Left forelimb (tissue), 1 donor: ENCODE results near the gene SLX4IP.

ENCODE experiments used
- DNase-seq: peaks from one replicate; pipeline ENCODE4 v3.0.0-alpha.2; 2018; ENCODE audit warnings: low spot score

Gene SLX4IP

DNA sequence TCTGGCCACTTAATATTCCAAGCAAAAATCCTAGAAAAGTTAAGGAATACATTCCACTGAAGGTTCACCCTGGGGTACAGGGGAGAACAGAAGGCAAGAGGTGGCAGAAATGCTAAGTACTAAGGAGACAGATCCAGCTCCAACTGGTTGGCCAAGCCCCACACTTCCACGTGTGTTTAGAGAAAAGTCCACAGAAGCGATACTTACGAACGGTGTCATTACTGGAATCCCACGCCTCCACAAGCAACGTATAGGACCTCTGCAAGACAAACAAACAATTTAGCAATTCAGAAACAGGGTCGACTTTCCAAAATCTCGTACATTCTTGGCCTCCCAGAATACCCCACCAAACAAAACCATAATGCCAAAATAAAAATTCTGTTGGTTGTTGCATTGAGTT lies 228.7 kb downstream of the SLX4IP start:
- DNase-seq = no peak

DNA sequence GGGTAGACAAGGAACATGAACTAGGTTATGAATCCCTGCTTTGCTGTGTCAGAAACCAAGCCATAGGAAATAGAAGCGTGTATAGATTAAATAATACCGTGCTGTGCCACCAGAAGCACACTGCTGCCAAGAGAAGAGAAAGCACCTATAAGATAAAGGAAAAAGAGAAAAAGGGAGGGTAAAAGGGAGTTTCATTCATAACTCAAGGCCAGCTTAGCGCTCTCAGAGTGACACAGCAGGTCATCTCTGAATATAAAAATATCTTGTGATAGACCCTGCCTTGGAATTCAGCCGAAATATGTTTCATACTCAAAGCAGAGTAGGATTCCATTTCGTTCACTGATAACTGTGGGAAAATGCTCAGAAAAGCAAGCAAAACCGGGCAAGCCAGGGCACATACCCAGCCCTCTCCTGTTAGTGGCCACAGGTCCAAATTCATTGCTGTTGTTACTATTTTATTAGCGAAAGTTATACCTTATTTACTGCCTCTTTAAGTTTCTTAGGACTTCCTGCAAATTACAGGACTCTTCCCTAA lies 230.0 kb downstream of the SLX4IP start:
- DNase-seq = no peak

DNA sequence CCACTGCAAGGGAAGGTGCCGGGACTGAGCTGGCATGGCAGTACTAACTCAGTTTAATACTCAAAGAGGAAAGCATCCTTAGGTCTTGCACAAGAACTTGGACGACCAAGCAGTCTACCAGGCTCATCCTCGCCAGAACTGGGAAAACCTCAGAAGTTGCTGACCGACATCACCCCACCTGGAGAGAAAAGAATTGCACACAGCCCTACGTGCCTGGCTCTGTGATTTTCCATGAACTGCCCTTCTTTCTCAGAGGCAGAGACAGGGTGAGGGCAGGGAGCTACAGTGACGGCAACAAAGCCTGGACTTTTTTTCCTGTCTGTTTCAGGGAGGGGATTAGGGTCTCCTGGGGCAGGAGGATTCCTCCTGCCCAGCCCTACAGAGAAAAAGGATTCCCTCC lies 230.7 kb downstream of the SLX4IP start:
- no peak for DNase-seq

DNA sequence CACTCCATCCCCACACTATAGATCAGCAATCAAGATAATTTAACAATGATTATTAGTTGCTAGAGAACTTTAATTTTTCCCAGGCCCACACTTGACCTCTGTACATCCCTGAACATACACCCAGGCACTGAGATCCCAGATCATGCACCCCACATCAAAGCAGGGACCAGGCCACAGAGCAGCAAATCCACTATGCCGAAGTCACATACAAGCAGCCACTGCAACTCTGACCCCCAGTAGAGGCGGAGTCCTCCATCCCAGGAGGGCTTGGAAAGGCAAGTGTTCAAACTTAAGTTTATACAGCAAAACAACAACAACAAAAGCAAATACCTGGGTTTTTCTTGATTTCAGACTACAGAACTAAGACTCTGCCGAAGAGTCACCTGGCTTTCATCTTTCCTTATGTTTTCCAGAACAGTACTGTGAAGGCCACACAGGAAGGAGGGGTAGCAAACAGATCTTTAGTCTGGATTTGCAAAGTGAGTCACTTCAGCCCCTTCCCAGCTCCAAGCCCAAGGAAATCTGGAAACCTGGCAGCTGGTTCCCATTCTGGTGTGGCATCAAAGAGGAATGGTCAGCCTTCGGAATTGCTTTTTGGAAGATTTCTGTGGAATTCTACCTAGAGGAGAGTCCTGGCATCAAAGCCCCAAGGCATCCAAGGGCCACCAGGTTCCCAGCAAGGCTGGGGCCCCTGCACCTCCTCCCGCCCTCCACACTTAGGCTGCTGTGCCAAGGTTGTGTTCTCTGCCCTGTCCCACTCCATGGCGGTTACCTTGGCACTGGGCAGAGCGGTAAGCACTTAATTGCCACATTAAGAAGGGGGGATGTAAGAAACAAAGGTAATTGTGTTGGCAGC lies 231.3 kb downstream of the SLX4IP start:
- DNase-seq = no peak

DNA sequence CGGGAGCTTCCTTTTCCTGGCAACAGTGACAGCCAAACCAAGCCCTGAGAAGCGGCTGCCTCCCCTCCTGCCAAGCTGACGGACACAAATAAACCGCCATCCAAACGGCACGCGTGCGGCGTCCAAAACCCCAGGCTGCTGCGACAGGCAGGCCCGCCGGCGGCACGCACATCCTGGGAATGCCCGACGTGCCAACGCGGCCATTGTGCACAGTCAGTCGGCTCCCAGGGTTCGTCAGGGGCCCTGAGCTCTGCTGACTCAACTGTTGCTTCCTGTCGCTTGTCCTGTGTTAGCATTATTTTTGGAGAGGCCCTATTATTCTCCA lies 231.9 kb downstream of the SLX4IP start:
- DNase-seq = no peak

DNA sequence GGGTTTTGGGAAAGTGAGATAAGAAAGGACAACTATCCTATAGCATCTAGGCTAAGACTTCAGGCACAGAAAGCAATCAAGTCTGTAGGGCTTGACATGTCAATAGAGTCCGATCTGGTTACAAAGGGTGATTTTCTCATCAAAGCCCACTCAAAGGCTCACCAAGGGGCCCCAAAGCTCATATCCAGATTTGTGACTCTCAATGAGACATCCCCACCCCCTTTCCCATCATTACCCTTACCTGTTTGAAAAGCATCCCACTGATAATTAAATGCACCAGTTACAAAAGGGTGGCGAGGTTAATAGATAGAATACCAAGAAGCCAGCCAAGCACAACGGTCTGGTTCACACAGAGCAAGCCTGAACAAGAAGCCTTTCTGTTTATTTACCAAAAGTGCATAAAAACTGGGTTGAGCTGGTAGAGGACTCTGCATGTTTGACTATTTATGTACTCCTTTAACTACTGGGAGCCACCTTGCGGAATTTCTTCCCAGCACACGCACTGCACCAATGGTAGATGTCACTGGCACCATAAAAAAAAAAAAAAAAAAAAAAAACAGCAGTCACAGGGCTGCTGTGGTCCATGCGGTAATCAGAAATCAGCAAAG lies 232.6 kb downstream of the SLX4IP start:
- DNase-seq = no peak

DNA sequence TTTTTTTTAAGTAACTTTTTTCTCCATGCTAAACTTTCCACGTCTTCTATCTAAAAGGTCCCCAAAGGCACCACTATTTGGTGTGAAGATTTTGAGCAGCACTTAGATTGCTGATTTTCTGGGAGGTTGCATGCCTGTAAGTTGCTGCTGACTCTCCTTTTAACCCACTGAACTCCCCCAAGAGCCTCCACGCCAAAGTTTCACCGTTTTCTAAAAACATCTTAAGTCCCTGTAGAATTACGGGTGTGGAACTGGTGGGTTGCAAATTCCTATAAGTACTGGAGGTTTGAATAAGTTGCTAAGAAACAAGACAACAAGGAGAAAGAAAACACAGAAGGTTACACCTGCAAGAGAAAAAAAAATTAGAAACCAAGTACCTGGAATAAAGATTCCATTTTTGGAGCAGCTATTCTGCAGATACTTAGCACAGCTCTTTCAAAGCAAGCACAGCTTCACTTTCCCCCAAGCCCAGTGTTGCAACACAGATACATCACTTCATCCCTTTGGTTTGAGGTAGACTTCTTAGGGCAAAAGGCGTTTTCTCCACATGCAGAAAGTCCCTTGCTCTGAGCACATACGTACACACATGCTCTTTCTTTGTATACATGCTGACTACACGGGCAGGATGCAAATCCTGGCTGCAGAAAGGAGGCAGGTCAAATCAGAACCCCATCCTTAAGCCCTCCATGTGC lies 233.7 kb downstream of the SLX4IP start:
- no peak for DNase-seq

DNA sequence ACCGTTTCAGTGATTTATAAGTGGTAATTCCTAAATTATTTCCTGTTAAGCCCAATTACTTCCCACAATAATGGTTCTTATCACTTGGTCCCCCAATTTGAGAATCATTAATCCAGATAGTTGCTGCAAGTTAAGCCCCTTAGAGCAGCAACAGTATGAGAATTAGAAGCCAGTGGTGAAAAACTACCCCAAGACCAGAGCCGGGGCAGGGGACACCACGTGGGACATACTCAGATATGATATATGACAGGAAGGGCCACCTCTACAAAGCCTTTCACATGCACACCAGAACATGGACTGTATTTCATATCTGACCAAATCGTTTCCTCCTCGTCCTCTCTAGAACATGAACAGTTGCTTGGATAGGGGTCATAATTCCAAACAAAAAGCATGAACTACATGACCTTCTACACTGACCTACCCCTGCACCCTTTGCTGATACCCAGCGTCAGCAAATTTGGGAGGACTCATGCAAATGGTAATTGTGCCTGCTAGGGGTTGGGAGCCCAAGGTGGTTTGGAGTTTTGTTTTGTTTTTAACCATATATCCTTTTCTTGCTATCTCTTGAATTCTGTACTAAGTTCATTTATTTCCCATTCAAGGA lies 234.8 kb downstream of the SLX4IP start:
- DNase-seq = no peak

DNA sequence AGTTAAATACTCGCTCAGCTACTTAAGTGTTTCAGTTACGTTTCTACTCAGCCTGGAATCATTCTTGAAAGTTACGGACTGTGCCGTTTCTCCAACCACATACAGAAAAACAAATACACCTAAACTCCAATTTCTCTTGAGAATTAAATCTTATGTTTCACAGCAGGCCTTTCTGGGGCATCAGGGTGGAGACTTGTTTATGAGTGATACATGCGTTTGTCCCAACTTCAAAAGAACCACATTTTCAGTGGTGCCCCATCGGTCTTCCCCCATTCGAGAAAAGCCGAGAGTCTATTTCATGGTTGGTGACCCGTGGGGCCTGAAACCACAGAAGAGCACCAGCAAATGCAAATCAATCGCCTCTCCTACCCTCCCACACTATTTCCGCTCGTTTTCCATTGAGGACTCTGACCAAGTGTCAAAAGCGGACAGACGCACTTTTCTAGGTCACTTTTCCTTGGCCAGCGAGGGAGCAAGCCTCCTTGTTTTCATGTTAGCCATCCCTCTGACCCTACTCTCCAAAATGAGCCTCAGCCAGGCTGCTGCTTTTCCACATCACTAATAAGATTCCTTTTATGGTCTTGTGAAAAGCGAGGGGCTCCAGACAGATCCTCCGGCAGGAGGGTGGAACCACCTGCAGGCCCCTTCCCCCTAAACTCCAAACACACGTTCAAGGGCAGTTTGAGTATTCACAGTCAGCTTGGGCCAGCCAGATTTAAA lies 235.6 kb downstream of the SLX4IP start:
- no peak for DNase-seq

DNA sequence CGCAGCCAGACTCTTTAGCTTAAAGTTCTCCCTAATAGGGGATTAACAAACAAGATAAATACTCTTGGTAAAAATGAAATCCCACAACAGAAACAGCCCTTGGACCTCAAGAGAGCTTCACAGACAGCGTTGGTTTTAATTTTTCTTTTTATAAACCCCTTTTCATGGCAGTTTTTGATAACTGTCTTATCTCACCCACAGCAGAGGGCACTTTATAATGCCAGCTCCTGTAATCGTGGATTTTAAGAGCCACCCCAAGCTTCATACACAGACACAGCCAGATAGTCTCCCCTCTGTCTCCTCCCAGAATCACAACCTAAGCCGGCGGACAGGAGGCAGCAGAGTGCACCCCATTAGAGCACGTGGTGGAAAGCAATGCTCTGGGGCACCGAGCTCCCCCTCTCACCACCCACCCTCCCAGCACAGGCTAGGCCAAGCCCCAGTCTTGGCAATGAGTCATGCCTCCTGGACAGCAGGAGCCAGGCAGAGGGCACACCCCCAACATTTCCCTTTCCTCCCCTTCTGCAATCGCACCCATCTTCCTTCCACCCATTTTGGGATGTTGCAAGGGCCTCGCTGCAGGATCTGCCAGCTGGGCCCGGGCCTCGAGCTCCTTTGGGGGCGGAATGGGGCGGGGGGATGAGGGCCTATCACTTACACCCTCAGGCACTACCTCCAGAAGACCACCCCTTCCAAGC lies 236.3 kb downstream of the SLX4IP start:
- peak; percentile 85 for DNase-seq

DNA sequence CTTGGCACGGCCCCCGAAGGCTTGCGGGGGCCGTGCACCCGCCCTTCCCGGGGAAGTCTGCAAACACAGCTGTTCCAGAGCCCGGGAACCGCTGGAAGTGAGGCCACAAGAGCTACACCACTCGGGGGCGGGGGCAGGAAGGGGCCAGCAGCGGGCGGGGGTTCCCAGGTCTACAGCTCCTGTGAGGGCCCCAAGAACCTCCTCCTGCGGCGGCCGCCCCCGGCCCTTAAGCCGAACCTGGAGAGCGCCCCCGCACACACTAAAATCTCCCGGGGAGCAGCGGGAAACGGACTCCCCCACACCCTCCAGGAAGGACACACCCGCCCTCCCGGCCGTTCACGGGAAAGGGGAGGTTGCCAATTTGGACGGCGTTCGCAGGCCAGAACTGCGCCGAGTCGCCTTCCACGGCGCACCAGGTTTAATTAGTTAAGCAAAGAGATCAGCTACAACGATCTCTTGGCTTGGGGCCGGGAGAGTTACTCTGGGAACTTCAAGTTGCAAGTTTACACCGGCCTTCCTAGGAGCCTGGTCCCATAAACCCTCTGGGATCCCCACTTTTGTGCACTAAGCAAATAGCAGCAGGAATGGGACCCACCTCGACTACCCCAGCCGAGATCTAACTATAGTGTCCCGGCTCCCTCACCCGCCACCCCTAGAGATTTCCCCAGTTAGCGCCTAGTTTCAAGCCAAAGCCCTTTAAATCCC lies 237.0 kb downstream of the SLX4IP start:
- DNase-seq = peak; percentile 89

DNA sequence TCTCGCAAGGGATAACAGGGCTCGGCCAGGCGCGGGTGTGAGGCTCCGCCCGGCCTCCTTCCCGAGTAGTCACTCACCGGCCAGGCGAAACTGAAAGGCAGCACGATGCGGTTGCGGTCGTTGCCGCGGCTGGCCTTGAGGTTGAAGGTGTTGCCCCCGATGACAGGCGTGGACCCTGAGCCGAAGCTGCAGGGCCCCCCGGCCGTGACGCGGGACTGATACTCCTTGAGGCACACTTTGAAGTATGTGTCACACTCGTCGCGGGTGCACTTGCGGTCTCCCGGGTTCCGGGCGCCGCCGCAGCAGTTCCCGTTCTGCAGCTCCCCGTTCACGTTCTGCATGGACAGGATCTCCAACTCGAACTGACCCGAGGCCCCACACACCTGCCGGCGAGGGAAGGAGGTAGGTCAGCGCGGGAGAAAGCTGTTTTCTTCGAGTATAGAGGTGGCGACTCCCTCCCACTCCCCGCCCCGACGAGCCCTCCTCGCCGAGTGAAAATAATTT lies 237.6 kb downstream of the SLX4IP start:
- peak; percentile 78 for DNase-seq

DNA sequence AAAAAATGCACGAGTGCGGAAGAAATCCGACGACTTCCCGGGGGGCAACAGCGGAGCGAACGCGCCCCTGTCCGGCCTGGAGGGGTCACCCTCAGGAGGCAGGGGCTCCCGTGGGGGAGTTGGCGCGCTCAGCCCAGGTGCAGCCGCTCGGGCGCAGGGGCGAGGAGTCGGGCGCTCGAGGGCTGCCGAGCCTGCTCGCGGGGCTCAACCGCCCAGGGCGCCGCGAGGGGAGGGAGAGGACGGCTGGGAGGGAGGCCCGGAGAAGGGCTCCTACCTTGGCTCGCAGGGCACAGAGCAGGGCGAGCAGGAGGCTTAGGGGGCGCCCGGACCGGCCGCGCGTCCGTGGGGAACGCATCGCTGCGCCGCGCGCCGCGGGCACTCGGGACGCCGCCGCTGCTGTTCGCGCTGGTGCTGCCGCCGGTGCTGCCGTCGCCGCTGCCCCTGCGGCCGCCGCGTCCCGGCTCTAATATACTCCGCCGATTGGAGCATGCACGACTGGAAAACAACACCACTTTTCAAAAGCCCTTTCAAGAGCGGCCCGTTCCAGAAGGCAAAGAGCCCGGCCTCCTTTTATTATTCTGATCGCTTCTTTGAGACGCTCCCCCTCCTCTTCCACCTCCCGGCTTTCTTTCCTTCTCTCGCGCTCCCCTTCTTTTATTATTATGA lies 238.2 kb downstream of the SLX4IP start:
- DNase-seq = no peak

DNA sequence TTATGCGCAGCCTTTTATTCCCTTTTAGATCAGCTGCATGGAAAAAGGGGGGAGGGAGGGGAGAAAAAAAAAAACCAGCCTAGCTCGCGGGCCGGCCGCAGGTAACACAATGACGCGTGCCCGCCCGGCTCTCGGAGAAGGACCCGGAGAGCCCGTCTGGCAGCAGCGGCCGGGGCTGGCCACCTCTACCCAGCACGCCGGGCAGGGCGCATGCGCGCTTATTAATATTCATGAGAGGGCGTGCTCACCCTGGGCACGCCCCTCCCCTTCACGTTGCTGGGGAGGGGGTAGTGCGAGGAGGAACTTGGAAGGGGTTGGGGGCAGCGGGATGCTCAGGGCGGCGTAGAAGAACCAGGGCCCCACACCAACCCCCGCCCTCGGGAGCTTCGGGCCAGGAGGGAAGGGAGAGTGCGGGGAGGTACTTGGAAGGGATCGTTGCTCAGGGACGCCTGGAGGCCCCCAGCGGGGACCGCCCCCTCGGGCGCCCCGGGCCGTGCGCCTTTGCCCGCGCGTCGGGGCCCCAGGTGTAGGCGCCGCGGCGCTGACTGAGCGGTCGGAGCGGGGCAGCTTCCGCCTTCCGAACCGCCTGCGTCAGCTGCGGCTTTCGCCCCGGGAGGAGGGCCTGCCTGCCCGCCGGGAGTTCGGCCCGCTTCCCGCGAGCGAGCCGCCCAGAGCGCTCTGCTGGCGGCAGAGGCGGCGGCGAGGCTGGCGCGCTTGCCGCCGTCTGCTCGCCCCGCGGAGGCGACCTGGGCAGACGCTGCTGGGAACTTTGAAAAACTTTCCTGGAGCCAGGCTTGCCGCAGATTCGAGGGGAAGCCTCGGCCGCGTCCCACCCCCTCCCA lies 239.0 kb downstream of the SLX4IP start, which contains the start of gene JAG1:
TSS of gene JAG1 (minus strand) at position 158 of the 842 bp plus-strand sequence. CDS start 469 bp downstream, outside the sequence.
- DNase-seq = peak; percentile 95

DNA sequence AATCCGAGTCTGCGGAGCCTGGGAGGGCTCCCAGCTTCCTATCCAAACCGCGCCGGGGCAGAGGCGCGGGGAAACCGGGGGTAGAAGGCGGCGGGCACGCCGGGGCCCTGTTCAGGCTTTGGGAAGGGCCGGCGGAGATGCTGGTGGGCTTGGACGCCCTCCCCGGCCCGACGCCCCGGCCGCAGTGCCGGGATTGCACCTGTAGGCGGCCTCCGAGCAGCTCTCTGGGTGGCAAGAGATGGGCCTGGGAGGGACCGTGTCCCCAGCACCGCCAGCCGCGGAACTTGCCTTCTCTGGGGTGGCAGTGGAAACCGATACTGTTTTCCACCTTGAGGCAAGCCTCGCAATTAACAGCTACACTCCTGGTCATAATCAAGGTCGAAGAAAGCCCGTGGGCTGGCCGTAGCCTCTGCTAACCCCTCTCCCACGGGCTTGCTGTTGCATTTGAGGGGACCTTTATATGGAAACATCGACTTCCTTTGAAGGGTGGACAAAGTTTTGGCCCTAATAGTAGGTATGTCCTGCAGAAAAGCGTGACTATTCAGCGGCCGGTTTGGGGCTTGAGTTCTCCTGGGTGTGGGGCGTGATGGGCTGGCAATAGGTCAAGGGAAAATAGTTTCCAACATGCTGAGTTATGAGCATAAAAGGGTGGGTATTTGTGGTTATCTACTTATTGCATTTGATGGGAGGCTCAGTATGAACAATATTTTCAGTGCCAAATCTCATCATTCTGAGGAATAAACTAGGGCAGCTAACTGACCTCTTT lies 239.8 kb downstream of the SLX4IP start:
- peak; percentile 86 for DNase-seq

DNA sequence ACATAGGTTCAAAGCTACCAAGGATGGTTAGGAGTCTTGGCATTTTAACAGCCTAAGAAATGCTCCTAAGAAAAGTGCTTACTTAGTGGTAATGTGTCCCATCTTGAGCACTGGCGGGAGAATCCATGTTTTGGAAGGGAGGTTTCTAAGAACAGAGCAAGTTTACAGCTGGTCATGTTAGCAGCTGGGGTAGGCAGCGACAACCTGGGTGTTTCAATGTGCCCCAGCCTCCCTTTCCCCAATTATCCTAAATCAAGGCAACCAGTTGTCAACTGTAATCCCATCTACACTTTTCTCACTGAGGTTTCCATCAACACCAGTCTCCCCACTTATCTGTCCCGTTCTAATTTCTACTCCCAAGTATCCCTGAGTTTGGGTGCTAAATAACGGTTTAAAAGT lies 240.3 kb downstream of the SLX4IP start:
- DNase-seq = no peak

DNA sequence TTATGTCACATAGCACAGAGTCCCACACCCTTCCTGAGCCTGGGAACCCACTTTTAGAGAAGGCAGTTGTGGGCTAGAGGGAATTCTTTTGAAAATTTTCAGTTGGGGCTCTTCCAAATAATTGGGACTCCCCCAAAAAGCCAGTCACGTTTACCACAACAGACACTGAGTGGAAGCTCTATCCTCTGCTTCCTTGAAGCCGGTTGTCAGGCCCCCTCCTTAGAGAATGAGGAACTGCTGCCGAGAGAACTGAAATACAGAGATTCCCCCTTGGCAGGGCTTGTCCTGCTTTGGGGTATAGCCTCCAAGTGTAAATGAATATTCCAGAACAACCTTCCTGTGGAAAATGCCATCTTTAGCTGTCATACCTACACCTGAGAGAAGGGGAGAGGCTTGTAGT lies 241.4 kb downstream of the SLX4IP start:
- DNase-seq = no peak
